Glutamatergic neuron (in vitro differentiated cells): ENCODE results near the gene KRTAP20-2. TPM values are rescaled to one million over a fixed set of nuclear protein-coding genes. Genes with fewer than 3 reads are reported as not detected.

Experiments
- DNase-seq: peaks from one replicate; pipeline ENCODE4 v3.0.0; 2022
- H3K27ac Mint-ChIP-seq: one replicate; pipeline ENCODE4 v1.8.0; 2020; ENCODE audit warnings: mild to moderate bottlenecking, mixed read lengths, inconsistent platforms; ENCODE audit not compliant: unreplicated experiment
- H3K27me3 Mint-ChIP-seq: one replicate; pipeline ENCODE4 v1.8.0; 2020; ENCODE audit warnings: mild to moderate bottlenecking, moderate library complexity, mixed read lengths, inconsistent platforms; ENCODE audit not compliant: unreplicated experiment
- H3K36me3 Mint-ChIP-seq: one replicate; pipeline ENCODE4 v1.8.0; 2020; ENCODE audit warnings: mild to moderate bottlenecking, mixed read lengths, inconsistent platforms; ENCODE audit not compliant: unreplicated experiment
- H3K4me1 Mint-ChIP-seq: one replicate; pipeline ENCODE4 v1.8.0; 2020; ENCODE audit warnings: mild to moderate bottlenecking, low read depth, mixed read lengths, inconsistent platforms; ENCODE audit not compliant: unreplicated experiment
- H3K4me3 Mint-ChIP-seq: one replicate; pipeline ENCODE4 v1.8.0; 2020; ENCODE audit warnings: mild to moderate bottlenecking, mixed read lengths, inconsistent platforms; ENCODE audit not compliant: unreplicated experiment
- H3K9me3 Mint-ChIP-seq: one replicate; pipeline ENCODE4 v1.8.0; 2020; ENCODE audit warnings: mild to moderate bottlenecking, moderate library complexity, mixed read lengths, inconsistent platforms; ENCODE audit not compliant: unreplicated experiment
- CTCF ChIP-seq: fragments of 200-600 bp; sonication (generic); IDR thresholded peaks from one replicate; pipeline ENCODE4 v1.5.0; 2021; ENCODE audit not compliant: partially characterized antibody, unreplicated experiment
- total RNA-seq: library from RNA; stranded (reverse); fragmentation: NEBNext Ultra II Directional; extraction: Animal tissue kit (Norgen Biotek cat#: 25700); gene quantifications from one replicate; pipeline ENCODE4 v1.2.1, GENCODE V29; 2021; ENCODE audit not compliant: unreplicated experiment

KRTAP20-2 gene
- total RNA-seq, 1 donor from 2014 or later, result not detected

GRCh38 chr21:30629200-30629599, 5.8 kb upstream of the KRTAP20-2 start:
- no peak for DNase-seq
- H3K36me3 Mint-ChIP-seq, result peaks cover 14% of the 10 kb centered on the region
- peaks cover 2% of the 10 kb centered on the region for H3K9me3 Mint-ChIP-seq
- H3K27ac Mint-ChIP-seq, result no peak overlapping the region
- H3K4me3 Mint-ChIP-seq, result no peak overlapping the region
- TF ChIP-seq CTCF, result no peak
- H3K27me3 Mint-ChIP-seq, result peaks cover 2% of the 10 kb centered on the region
- no peaks in the 10 kb centered on the region for H3K4me1 Mint-ChIP-seq

DNA sequence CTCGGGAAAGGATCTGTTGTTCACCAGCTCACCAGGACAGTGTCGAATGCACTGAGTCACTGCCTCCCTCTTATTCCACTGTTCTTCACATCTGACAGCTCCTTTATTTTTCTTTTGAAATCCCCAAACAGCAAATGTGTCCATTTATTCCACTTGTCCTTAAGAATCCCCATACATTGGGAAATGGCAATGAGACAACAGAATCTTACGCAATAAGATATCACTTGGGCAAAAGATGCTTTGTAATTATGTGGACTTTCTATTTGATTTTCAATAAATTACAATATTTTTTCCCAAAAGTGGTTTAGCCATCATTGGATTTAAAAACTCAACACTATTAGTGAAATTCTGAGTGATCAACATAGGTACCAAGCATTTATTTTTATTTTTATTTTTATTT, 3.7 kb downstream of the KRTAP20-2 start:
- Mint-ChIP-seq H3K27me3 (no peaks in the 10 kb centered on the region), H3K27ac (no peak overlapping the region), H3K4me3 (no peak overlapping the region), H3K9me3 (no peaks in the 10 kb centered on the region), H3K4me1 (no peaks in the 10 kb centered on the region), H3K36me3 (no peaks in the 10 kb centered on the region)
- TF ChIP-seq CTCF, result no peak
- no peak for DNase-seq

DNA sequence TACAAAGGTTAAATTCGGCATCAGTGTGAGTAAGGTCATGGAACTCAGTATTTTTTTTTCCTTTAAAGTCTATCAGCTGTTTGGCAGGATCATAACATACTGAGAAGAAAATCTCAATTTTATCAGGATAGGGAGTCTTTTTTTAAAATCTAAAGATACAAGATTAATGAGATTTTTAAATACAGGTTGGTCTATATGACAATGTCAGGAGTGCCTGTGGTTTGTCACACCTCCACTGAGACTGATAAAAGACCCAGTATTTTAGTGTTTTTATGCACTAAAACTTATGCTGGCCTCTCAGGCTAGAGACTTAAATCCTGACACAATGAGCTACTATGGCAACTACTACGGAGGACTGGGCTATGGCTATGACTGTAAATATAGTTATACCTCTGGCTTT, 7.6 kb downstream of the KRTAP20-2 start, which contains the start of gene KRTAP20-3:
TSS of gene KRTAP20-3 (plus strand) at position 301 of the 400 bp plus-strand sequence.
- no peak for DNase-seq
- Mint-ChIP-seq H3K27ac (no peak within 1 kb of the TSS), H3K4me1 (no peaks in the 10 kb centered on the region), H3K27me3 (no peaks in the 10 kb centered on the region), H3K36me3 (no peaks in the 10 kb centered on the region), H3K9me3 (no peaks in the 10 kb centered on the region), H3K4me3 (no peak within 1 kb of the TSS)
- TF ChIP-seq CTCF, result no peak

- TF ChIP-seq CTCF, result no peak
- H3K27ac Mint-ChIP-seq, result no peak overlapping the region
- H3K4me1 Mint-ChIP-seq, result no peaks in the 10 kb centered on the region
- no peaks in the 10 kb centered on the region for H3K9me3 Mint-ChIP-seq
- DNase-seq, result no peak
- H3K4me3 Mint-ChIP-seq, result no peak overlapping the region
- no peaks in the 10 kb centered on the region for H3K36me3 Mint-ChIP-seq
- no peaks in the 10 kb centered on the region for H3K27me3 Mint-ChIP-seq
These were observed 12.0 kb downstream of the KRTAP20-2 start for GRCh38 chr21:30646904-30647414.

DNA sequence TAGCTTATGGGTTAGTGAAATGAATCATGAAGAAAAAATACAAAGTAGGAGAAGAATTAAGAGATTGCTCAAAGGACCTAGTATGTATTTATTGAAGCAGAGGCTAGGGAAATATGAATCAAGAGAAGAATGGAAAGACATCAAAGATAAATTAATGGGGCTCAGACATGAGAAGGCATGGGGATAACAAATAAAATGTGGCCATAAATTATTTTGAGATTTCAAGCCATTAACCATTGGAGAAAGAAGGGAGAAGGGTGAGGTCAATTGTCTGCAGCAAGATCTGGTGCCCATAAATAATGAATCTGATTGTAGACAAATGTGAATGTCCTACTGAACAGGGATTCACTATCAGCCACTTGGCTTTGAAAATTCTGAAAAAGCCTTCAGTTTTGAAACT, 17.9 kb downstream of the KRTAP20-2 start:
- no peak overlapping the region for H3K4me3 Mint-ChIP-seq
- H3K27ac Mint-ChIP-seq, result no peak overlapping the region
- no peaks in the 10 kb centered on the region for H3K36me3 Mint-ChIP-seq
- no peak for DNase-seq
- no peaks in the 10 kb centered on the region for H3K4me1 Mint-ChIP-seq
- no peaks in the 10 kb centered on the region for H3K9me3 Mint-ChIP-seq
- TF ChIP-seq CTCF, result no peak
- no peaks in the 10 kb centered on the region for H3K27me3 Mint-ChIP-seq
